22Rv1 (cell line): Measurements from ENCODE around the gene COMMD2.

ENCODE experiments used
- ZFX ChIP-seq: fragments of 450-650 bp; IDR thresholded peaks from 2 replicates; pipeline ENCODE4 v1.6.1; 2017; ENCODE audit warnings: antibody characterized with exemption, borderline replicate concordance
- TF ChIP-seq, protein P1 (sequence below): fragments of 450-650 bp; IDR thresholded peaks from 2 replicates; pipeline ENCODE4 v1.5.1; 2017; ENCODE audit warnings: mild to moderate bottlenecking

DNA sequence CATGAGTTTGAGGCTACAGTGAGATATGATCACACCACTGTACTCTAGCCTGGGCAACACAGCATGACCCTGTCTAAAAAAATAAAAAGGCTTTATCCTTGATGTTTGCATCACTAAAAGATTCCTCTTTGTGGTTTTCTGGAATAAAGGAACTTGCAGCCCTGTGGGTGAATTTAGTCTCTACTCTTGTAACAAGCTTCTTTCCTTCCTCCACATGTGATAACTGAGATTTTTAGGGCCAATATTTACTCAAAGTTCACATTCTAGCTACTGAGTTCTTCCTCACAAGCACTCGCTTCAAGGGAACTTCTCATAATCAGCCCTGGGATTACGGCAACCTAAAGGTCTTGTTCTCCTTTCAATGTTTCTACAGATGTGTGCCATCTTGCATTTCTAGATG, 24.6 kb downstream of the COMMD2 start:
- TF ChIP-seq, protein P1, sequence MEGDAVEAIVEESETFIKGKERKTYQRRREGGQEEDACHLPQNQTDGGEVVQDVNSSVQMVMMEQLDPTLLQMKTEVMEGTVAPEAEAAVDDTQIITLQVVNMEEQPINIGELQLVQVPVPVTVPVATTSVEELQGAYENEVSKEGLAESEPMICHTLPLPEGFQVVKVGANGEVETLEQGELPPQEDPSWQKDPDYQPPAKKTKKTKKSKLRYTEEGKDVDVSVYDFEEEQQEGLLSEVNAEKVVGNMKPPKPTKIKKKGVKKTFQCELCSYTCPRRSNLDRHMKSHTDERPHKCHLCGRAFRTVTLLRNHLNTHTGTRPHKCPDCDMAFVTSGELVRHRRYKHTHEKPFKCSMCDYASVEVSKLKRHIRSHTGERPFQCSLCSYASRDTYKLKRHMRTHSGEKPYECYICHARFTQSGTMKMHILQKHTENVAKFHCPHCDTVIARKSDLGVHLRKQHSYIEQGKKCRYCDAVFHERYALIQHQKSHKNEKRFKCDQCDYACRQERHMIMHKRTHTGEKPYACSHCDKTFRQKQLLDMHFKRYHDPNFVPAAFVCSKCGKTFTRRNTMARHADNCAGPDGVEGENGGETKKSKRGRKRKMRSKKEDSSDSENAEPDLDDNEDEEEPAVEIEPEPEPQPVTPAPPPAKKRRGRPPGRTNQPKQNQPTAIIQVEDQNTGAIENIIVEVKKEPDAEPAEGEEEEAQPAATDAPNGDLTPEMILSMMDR = no peak
- no peak for TF ChIP-seq ZFX
